HG02798 (cell line): ENCODE measurements around the gene RRP9.

Experiments used
- ATAC-seq: cut with Tn5 transposase; IDR thresholded peaks from one replicate; pipeline ENCODE4 v1.9.1; 2021; ENCODE audit warnings: mild to moderate bottlenecking; ENCODE audit not compliant: unreplicated experiment, poor library complexity

Gene RRP9

DNA sequence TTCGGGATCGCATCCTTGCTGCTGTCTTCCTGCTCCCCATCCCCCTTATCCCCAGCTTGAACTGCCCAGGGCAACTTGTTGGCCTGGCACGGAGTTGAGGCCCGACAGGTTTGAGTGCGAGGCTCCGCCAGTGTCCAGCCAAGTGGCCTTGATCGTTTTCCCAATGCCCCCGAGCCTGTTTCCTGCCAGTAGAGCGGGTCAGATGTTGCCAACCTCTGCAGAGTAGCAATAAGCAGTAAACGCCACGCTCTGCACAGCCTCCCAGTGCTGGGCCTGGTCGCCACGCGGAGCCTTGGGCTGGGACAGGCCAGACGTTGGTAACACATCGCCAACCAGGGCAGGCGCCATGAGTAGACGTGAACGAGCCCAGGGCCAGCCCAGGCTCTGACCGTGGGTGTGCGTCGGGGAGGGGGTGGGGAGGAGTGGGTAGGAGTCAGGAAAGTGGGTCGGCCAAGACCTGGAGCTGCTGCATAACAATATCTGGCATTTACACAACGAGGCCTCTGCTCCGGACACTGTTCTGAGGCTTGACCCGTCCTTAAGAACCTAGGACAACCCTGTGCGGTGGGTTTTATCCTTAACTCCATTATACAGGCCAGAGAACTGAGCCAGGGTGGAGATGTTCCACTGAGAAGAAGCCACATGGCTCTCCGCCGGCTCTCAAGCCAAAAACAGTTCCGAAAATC is 32.7 kb upstream of the RRP9 start:
- ATAC-seq: no peak

DNA sequence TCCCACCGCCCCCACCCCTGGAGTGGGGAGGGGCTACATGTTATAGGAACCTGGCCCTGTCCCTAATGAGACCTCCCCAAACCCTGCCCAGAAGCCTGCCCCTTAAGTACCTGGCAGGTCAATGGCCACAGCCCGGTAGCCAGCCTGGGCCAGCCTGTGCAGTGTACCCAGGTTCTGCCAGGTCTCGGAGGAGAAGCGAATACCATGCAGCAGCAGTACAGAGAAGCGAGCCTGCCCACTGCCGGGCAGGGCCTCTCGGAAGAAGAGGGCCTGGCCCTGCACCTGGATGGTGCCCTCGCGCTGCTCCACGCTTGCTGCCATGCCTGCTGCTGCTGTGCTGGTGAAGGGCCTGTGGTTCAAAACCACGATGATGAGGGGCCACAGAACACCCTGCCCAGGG is 29.6 kb upstream of the RRP9 start:
- ATAC-seq: no peak

DNA sequence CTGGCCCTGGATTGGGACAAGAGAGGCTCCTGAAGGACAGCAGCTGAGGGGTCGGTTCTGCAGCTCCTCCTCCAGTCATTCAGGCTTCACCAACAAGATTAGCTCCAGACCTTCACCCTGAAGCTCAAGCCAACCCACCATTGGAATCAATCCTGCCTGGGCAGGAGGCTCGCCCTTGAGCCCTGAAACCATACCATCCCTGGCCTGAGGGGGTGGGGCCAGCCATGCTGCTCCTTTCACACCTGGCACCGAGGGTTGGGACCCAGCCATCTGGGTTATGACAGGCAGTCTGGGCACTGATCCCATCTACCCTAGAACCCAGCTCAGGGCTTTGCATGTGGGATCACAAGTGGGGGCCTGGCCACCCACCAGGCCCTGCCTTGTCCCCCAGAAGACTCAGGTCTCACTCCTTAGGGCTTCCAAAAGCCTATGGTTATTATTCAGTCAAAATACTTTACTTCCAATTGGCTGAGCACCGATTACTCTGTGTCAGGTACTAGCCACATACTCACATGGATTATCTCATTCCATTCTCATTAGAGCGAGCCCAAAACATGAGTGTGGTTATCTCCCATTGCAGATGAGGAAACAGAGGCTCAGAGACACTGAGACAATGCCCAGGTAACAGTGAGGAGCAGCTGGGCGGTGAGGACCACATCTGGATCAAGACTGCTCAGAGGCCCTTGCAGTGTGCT is 29.0 kb upstream of the RRP9 start:
- ATAC-seq: no peak

DNA sequence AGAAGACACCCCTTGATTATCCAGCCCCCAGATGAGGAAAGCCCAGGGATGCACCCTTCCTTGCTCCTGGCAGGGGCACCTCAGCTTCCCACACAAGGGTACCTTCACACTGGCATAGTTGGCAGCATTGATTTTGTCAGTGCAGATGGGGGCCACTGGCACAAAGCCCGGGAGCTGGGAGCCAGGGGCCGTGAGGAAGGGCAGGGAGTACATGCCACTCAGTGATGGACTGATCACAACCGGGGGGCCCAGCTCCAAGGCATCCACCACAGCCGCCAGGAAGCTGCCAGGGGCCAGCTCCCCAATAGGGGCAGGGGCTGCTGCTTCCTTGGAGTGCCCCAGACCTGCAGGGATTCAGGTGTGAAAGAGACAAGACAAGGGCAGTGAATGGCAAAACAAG is 28.1 kb upstream of the RRP9 start:
- no peak for ATAC-seq

DNA sequence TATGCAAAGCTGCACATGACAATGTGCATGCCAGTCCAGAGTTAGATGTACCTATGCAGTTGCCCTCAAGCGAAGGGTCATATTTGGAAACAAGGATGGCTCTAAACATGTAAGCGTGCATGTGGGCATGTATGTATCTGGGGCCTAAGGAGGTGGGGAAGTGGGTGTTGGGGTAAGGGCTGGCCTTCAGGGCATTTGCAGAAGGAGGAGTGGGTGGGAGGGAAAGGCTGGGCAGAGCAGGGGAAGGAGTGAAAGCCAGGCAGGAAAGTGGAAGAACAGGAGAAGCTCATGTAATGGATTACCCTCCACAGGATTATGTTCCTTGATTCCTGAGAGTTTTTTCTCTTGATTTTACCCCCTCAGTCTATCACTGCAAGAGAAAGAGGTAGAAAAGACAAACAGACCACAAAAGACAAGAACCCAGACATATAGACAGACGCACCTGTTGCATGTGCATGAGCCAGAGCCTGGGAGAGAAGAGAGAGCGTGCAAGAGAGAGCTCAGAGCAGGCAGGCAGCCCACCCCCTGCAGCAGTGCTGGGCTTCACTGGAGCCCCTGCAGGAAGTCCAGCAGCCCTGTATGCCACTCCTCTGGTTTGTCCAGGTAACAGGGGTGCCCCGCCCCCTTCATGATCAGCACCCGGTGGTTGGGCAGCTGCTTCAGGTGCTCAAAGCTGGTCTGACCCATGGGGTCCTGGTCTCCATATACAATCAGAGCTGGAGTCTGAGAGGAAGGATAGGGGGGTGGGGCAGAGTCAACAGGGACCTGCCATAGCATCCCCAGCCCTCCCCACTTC is 27.4 kb upstream of the RRP9 start:
- ATAC-seq: no peak

DNA sequence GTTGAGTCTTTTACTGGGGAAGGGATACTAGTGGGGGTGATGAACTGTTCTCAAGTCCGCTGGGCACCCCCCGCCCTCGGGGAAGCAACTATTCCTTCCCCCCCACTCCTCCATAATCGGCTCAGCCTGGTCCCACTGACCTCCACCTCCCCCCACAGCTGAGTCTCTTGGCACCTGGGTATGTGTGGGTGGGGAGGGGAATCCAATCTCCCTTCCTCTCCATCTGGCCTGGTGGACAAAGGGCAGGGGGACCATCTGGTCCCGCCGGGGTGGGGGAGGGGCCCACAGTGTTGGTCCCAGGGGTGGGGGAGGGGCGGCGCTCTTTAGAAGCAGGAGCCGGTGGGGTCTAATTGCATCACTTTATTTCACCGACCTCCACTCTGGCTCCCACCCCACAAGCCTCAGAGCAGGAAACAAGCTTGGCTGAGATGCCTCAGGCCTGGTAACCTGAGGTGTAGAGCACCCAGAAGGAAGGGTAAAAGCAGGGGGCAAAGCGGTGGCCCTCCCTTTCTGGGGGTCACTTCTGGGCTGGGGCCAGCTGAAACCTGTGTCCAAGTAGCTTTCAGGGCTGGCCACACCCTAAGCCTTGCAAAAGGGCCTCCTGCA is 26.6 kb upstream of the RRP9 start:
- no peak for ATAC-seq

DNA sequence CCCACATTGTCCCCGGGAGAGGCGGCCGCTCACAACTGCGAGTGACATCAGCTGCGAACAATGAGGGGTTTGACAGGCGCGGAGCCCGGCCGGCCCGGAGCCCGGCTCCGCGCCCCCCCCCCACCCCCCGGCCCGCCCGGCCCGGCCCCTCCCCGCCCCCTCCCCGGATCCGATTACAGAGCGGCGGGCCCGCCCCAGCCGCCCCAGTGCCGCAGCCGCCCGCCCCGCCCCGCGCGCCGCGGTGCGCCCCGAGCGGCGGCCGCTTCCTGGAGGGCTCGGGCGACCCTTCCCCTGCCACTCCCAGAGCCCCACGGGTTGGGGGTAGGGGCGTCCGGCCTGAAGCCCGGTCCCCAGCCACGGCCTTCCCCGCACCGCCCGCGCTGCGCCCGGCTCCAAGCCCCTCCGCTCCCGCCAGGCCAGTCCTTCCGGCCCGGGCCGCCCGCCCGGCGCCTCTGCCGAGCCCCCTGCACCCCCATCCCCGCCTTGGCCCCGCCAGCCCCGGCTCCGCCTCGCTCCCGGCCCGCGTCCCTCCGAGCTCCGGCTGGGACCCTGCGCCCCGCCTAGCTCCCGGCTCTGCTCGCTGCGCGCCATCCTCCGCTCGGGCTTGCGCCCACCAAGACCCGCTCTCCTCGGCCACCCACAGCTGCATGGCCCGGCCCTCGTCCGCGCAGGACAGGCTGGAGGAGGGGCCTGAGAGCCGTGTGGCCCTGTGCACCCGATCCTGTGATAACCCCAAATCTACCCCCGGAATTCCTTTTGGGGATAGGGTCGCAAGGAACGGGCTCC is 25.9 kb upstream of the RRP9 start, which contains the start of gene PCBP4:
PCBP4 (minus strand) TSS at position 71 of the 786 bp plus-strand sequence. CDS start 6,214 bp downstream, outside the sequence.
- ATAC-seq: peak; percentile 55

DNA sequence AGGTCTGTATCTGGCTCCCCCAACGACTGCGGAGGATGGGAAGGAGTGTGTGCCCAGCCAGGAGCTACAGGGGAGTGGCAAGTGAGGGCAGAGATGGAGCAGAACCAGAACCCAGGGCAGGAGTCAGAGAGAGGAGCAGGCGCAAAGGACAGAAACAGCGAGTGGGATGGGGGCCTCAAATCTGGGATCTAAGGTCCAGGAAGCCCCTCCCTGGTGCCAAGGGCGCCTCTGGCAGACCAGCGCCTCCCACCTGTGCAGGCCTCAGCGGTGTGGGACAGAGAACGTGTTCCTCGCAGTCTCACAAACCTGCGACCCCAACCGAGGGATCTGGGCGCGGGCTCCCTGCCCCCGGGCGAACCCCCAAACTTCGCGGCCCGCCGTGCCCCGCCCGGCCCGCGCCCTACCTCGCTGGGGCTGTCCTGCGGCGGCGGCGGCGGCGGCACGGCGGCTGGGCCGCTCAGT is 25.2 kb upstream of the RRP9 start:
- peak; percentile 11 for ATAC-seq

DNA sequence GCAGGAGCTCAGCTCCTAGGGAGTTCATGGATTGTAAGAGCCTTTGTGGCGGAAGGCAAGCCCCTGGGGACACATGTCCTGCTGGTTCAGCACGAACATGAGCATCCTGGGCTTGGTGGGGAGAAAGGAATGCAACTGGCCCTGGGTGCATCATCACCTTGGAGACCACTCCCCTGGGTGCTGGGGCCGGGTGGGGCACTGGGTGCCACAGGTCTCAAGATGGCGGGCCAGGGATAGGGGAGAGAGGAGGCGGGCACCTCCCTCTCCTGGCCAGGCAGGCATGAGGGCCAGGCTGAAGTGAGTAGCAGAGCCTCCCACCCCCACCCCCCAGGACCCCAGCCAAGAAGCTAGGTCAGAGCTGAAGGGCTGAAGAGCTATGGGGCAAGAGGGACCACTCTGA is 24.8 kb upstream of the RRP9 start:
- no peak for ATAC-seq

DNA sequence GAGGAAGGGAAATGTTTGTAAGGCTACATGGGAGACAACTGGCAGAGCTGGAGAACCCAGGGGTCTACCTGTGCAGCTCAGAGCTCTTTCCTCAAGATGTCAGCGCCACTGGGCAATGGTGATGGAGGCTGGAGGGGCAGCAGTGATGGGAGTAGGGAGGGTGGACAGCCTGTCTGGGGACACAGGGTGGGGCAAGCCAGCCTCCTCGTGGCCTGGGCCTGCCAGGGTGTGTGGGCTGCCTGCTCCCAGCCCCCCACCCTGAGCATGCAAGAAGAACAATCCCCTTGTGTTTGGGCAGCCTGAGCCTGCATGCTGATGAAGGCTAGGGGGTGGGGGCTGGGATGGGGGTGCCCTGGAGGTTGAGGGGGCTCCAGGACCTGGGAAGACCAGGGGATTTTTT is 24.3 kb upstream of the RRP9 start:
- no peak for ATAC-seq

DNA sequence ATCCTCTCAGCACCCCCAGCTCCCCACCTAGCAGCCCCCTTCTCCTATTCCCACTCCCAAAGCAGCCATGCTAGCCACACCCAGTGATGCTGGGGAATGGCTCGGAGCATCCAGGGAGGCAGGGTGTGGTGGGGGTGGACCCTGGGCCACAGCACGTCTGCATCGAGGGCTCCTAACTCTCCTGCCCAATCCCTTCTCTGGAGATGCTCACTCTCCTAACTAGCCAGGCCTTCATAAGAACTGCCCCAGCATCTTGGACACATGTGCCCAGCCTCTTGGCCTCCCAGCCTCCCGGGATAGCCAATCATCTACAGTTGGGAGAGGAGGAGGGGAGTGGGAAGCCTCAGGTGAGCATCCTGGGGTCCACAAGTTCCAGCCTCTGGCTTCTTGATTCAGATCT is 22.8 kb upstream of the RRP9 start:
- no peak for ATAC-seq

DNA sequence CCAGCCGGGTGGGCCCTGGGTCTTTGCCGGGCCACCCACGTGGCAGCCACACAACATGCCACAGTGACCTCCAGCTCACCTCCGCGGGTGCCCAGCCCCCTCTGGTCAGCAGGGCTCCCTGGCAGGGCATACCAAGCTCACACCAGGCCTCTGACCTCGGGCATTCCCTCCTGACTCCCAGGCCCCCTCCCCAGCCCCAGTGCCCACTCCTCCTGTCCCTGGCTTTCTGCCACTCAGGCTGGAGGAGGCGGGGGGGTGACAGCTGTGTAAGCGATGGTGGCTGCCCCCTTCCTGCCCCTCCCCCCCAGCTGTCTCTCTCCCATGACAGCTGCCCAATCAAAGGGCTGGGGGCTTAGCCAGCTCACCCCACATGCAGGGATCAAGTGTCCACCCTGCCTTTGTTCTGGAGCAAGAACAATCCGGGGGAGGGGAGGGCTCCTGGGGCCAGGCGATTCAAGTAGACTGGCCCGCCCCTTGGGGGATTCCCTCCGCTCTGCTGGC is 22.3 kb upstream of the RRP9 start:
- no peak for ATAC-seq

DNA sequence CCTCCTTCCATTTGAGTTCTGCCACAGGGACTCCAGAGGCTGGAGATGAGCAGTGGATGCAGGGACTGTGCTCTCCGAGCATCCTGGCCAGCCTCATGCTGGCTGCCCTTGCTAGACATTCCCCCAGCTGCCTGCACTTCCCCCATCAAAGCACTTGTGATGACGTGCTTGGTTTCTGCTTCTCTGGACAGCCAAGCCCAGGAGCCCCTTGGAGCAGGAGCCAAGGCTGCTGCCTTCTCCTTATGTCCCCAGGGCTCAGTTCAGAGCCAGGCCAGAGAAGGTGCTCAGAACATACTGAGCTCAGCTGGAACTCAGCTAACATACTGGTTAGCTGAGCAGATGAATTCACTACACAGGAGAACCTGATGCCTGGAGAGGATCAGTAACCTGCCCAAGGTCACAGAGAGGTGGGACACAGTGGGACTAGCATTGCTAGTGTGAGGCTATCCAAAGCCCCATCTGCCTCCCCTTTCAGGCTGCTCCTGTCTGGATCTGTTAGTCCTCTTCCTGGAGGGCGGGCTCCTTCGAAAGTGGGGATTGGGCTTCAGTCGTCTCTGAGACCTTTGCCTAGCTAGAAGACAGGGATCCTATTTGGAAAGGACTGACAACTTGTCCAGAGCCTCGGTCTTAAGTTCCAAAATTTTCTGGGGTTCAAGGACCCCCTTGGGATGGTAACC is 21.3 kb upstream of the RRP9 start:
- ATAC-seq: no peak

DNA sequence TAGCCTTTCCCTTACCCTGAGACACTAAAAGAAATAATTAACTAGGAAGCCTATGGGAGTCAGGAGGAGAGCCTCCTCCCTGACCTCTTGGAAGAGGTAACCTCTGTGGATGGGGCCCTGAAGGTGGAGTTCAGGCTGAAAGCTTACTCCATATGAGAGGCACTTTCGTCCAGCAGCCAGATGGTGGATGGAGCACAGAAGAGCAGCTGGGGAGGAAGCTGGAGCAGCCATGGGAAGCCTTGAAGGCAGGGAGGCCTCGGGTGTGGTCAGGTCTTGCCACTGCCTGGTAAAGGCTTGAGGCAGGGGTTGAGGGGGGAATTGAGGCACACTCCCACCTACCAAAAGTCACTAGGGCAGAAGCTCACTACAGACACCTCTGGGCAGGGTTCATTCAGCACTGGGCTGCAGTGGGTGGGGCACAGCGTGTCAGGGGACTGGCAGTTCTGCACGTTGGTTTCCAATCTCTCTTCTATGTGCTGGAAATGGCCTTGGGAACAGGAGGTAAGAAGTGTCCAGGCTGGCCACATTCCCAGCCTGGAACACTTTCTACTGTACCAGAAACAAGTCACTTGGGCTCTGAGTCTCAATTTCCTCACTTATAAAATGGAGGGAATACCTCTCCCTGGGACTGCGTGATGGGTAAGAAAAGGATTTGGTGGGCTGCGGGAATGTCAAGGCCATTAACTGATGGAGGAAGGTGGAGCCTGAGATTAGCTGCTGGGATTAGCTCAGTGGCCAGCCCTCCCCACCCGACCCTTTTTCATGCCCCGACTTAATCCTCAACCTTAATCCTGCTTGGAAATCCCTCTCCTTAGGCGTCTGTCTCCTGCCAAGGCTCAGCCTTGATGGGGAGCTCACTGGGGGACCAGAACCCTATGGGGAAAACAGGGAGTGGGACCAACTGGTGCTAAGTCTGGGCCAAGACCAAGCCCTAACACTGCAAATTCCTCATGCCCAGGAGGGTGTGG is 20.2 kb upstream of the RRP9 start:
- ATAC-seq: no peak

DNA sequence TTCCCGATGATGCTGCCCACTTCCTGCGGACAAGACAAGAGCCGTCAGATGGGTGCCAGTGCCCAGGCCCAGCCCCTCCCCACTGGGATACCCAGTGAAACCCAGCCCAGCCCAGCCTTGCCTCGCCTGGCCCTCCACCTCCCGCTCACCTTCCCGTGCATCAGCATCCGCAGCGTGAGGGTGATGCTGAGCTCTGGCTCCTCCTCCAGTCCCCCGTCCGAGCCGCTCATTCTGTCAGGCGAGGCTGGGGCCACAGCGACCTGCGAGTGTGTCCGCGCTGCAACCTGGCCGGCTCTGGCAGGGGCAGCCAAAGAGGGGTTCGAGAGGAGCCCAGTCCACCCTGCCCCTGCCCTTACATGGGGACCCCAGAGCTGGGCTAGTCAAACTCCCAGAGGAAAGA is 19.3 kb upstream of the RRP9 start:
- ATAC-seq: no peak

DNA sequence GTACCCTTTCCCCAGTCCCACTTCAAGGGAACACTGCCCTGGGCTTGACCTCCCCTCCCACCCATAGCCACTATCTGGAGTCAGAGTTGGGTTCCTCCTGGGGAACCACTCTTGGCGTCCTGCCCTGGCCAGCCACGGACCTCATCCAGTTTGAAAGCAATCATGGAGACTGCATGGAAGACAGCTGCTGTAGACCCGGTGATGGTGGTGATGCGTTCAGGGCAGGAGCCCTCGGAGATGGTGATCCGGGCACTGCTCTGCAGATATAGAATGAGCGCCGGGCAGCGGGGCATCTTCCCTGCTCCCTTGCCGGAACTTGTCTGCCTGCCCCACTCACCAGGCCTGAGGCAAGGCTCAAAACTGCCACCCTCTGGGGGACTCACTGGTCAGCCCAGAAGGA is 18.7 kb upstream of the RRP9 start:
- no peak for ATAC-seq

DNA sequence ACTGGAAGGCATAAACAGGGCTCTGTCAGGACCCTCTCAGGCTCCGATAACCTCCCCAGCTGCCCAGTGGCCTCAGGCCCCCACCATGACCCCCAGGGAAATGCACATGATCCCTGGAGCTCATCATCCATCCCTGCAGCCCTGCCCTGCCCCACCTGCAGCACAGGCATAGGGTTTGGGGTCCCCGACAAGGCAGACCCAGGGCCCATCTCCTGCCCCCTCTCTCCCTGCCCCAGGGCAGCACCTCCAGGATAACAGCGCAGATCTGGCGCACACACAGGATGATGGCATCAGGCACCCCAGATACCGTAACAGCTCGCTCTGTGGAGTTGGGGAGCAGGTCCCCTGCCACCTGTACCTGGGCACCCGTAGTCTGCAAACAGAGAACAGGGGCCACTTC is 17.9 kb upstream of the RRP9 start:
- ATAC-seq: no peak
